Endodermal cell (in vitro differentiated cells): Measurements from ENCODE around the gene MAP1LC3B. TPM values are rescaled to one million over a fixed set of nuclear protein-coding genes. Genes with fewer than 3 reads are reported as not detected.
A peak's percentile ranks its signal among the peaks of the same experiment; 100 is the strongest.

Experiments
- DNase-seq: peaks from one replicate; pipeline ENCODE4 v3.0.0-alpha.2; 2017
- H3K27ac ChIP-seq: 2 replicates; pipeline ENCODE4 v1.5.1; 2013; ENCODE audit warnings: mild to moderate bottlenecking, low read depth, low read length, moderate library complexity
- H3K27me3 ChIP-seq: 2 replicates; pipeline ENCODE4 v1.6.1; 2013; ENCODE audit warnings: mild to moderate bottlenecking, low read length, moderate library complexity; ENCODE audit not compliant: insufficient read depth, control insufficient read depth, poor library complexity, severe bottlenecking
- H3K36me3 ChIP-seq: 2 replicates; pipeline ENCODE4 v1.7.0; 2013; ENCODE audit warnings: mild to moderate bottlenecking, low read length, moderate library complexity; ENCODE audit not compliant: control insufficient read depth, insufficient read depth
- H3K4me1 ChIP-seq: one replicate; pipeline ENCODE4 v1.7.0; 2013; ENCODE audit warnings: low read length; ENCODE audit not compliant: control insufficient read depth, insufficient read depth
- H3K4me3 ChIP-seq: 2 replicates; pipeline ENCODE4 v1.5.1; 2013; ENCODE audit warnings: mild to moderate bottlenecking, low read length, moderate library complexity
- H3K9ac ChIP-seq: 2 replicates; pipeline ENCODE4 v1.6.1; 2013; ENCODE audit warnings: mild to moderate bottlenecking, low read length, moderate library complexity; ENCODE audit not compliant: poor library complexity, severe bottlenecking; ENCODE audit errors: extremely low read depth
- H3K9me3 ChIP-seq: 2 replicates; pipeline ENCODE4 v1.6.1; 2013; ENCODE audit warnings: mild to moderate bottlenecking, low read length, moderate library complexity; ENCODE audit not compliant: control insufficient read depth
- H3K27ac Mint-ChIP-seq: 2 replicates; pipeline ENCODE4 v1.8.0; 2020; ENCODE audit warnings: mixed read lengths
- H3K27me3 Mint-ChIP-seq: 2 replicates; pipeline ENCODE4 v1.8.0; 2021; ENCODE audit warnings: mild to moderate bottlenecking, mixed read lengths; ENCODE audit not compliant: insufficient read depth
- H3K36me3 Mint-ChIP-seq: 2 replicates; pipeline ENCODE4 v1.8.0; 2020; ENCODE audit warnings: low read depth, mixed read lengths
- H3K4me1 Mint-ChIP-seq: 2 replicates; pipeline ENCODE4 v1.8.0; 2020; ENCODE audit warnings: mixed read lengths
- H3K4me3 Mint-ChIP-seq: 2 replicates; pipeline ENCODE4 v1.8.0; 2020; ENCODE audit warnings: mild to moderate bottlenecking, moderate library complexity, mixed read lengths
- H3K9me3 Mint-ChIP-seq: 2 replicates; pipeline ENCODE4 v1.8.0; 2020; ENCODE audit warnings: mild to moderate bottlenecking, mixed read lengths
- CTCF ChIP-seq: fragments of 200-600 bp; sonication (generic); conservative IDR thresholded peaks from 2 replicates; pipeline ENCODE4 v1.5.0; 2021; ENCODE audit warnings: antibody characterized with exemption, mild to moderate bottlenecking
- WGBS, 2 experiments: methylation state at CpG; one replicate each; pipeline versions ENCODE4 v1.1.5 to v1.1.7; 2013; ENCODE audit warnings: missing lambda C conversion rate in 2 of 2, mixed read lengths in 1 of 2; ENCODE audit not compliant: insufficient coverage in 1 of 2, insufficient read length in 1 of 2; 5-methylcytosine and 5-hydroxymethylcytosine counted together
- total RNA-seq, 2 donors: library from RNA; stranded (reverse); fragmentation: NEBNext Ultra II Directional in 1 of 2; extraction: Animal tissue kit (Norgen Biotek cat#: 25700) in 1 of 2; gene quantifications; 2 replicates in 1 of 2; 3 replicates in 1 of 2; pipeline ENCODE4 v1.2.1, GENCODE V29; 2021

MAP1LC3B gene
- total RNA-seq, 2 donors from 2014 or later = 56.4 to 62.4 TPM

DNA sequence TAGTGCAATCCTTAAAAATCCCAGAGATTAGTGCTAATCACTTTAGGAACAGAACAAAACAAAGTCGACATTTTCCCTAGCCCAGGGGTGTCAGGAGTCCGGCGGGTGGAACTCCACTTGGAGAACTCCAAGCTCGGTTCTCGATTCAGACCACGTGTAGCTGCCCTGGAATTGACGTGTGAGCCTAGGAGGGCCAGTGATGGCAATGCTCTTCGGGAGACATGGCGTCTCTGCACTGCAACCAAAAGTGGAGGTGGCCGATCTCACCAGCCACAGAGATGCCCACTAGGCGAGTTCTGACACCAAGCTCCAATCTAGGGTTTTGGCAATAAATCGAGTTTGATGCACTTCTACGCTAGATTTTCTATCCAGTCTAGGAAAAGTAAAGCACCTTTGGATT is 17.6 kb downstream of the MAP1LC3B start:
- Mint-ChIP-seq H3K36me3 (peaks cover 63% of the 10 kb centered on the region), H3K27me3 (no peaks in the 10 kb centered on the region), H3K4me3 (no peak overlapping the region), H3K4me1 (peaks cover 8% of the 10 kb centered on the region), H3K27ac (no peak overlapping the region), H3K9me3 (no peaks in the 10 kb centered on the region)
- Histone ChIP-seq H3K9me3 (no peaks in the 10 kb centered on the region), H3K36me3 (peaks cover 70% of the 10 kb centered on the region), H3K27ac (no peak overlapping the region), H3K9ac (no peak overlapping the region), H3K4me1 (no peaks in the 10 kb centered on the region), H3K4me3 (no peak overlapping the region), H3K27me3 (no peaks in the 10 kb centered on the region)
- 96 to 98% methylated on average over 13 of the region's 13 CpGs for WGBS, 2 experiments
- peak; percentile 30 for DNase-seq
- TF ChIP-seq CTCF = no peak

DNA sequence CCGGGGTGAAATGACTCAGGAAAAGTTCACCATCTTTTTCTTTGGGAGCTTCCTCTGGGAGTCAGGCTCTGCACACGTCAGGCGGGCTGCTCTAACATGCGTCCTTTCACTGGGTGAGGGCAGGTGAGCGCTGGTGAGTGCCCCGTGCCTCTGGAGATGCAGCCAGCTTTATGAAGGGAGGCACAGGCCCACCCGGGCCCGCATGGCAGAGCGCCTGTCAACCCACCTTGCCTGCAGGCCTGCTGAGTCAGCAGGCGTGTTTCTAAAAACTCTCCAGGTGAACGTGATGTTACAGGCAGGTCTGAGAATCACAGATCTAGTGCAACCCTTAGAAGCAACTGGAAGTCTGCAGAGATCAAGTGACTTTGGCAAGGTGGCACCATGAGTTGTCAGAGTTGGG is 18.4 kb downstream of the MAP1LC3B start:
- Mint-ChIP-seq H3K9me3 (no peaks in the 10 kb centered on the region), H3K4me3 (no peak overlapping the region), H3K36me3 (peaks cover 60% of the 10 kb centered on the region), H3K27ac (no peak overlapping the region), H3K27me3 (no peaks in the 10 kb centered on the region), H3K4me1 (peaks cover 8% of the 10 kb centered on the region)
- peak; percentile 32 for DNase-seq
- Histone ChIP-seq H3K27me3 (no peaks in the 10 kb centered on the region), H3K36me3 (peaks cover 67% of the 10 kb centered on the region), H3K4me3 (no peak overlapping the region), H3K9me3 (no peaks in the 10 kb centered on the region), H3K4me1 (no peaks in the 10 kb centered on the region), H3K9ac (no peak overlapping the region), H3K27ac (no peak overlapping the region)
- 96 to 97% methylated on average over 8 to 11 of the region's 11 CpGs for WGBS, 2 experiments
- no peak for TF ChIP-seq CTCF

- no peak overlapping the region for H3K9ac ChIP-seq
- Mint-ChIP-seq H3K27me3 (no peaks in the 10 kb centered on the region), H3K36me3 (peaks cover 60% of the 10 kb centered on the region), H3K9me3 (no peaks in the 10 kb centered on the region), H3K4me1 (peaks cover 8% of the 10 kb centered on the region), H3K27ac (no peak overlapping the region), H3K4me3 (no peak overlapping the region)
- no peak for DNase-seq
- WGBS, 2 experiments = 92 to 93% methylated on average over 14 of the region's 14 CpGs
- no peaks in the 10 kb centered on the region for H3K9me3 ChIP-seq
- H3K27me3 ChIP-seq = no peaks in the 10 kb centered on the region
- peaks cover 64% of the 10 kb centered on the region for H3K36me3 ChIP-seq
- no peak overlapping the region for H3K27ac ChIP-seq
- no peak overlapping the region for H3K4me3 ChIP-seq
- peak; percentile 55 for TF ChIP-seq CTCF
- no peaks in the 10 kb centered on the region for H3K4me1 ChIP-seq
Measured at GRCh38 chr16:87410968-87411367, 18.8 kb downstream of the MAP1LC3B start.
